ENCODE data around the gene IFI35. TPM values are rescaled to one million over a fixed set of nuclear protein-coding genes. Genes with fewer than 3 reads are reported as not detected.
"Not testable (repeated sequence)": the region's sequence is repeated elsewhere in the genome, so short reads cannot be mapped to it uniquely, and the experiment has no call there.

Gene IFI35
- total RNA-seq, 1 donor from 2014 or later = 28.1 TPM

- intact Hi-C loops (cut with DNase I) = no loop called here
- ATAC-seq (no peak), DNase-seq (ENCODE audit: low spot score) (no peak)
These were observed 34.1 kb downstream of the IFI35 start for GRCh38 chr17:43040655-43041054.

GRCh38 chr17:43042025-43042628, 35.5 kb downstream of the IFI35 start:
- intact Hi-C loops (cut with DNase I) = no loop called here

GRCh38 chr17:43043307-43043706, 36.7 kb downstream of the IFI35 start:
- intact Hi-C loops (cut with DNase I) = no loop called here
- ATAC-seq = no peak

More at GRCh38 chr17:43042025-43042628, 35.5 kb downstream of the IFI35 start:
- DNase-seq (ENCODE audit: low spot score) = no peak
- ATAC-seq = no peak

GRCh38 chr17:43044024-43044423, 37.4 kb downstream of the IFI35 start:
- ATAC-seq (no peak), DNase-seq (ENCODE audit: low spot score) (no peak)
- intact Hi-C loops (cut with DNase I) = no loop called here

More at GRCh38 chr17:43043307-43043706, 36.7 kb downstream of the IFI35 start:
- DNase-seq (ENCODE audit: low spot score) = no peak

- no peak for ATAC-seq
- intact Hi-C loops (cut with DNase I) = no loop called here
- no peak for DNase-seq (ENCODE audit: low spot score)
These were observed 45.4 kb downstream of the IFI35 start for GRCh38 chr17:43051969-43052368.

GRCh38 chr17:43053008-43053407, 46.4 kb downstream of the IFI35 start:
- intact Hi-C loops (cut with DNase I); ATAC-seq; DNase-seq (ENCODE audit: low spot score): not testable (repeated sequence)

GRCh38 chr17:43056051-43056450, 49.5 kb downstream of the IFI35 start:
- DNase-seq (ENCODE audit: low spot score) (no peak), ATAC-seq (no peak)
- intact Hi-C loops (cut with DNase I) = no loop called here

GRCh38 chr17:43062984-43063638, 56.5 kb downstream of the IFI35 start:
- DNase-seq (ENCODE audit: low spot score) (no peak), ATAC-seq (no peak)
- intact Hi-C loops (cut with DNase I) = no loop called here

Other genes starting within 250 kb of the IFI35 start
- gene RAMP2, start 245.6 kb upstream of the IFI35 start, total RNA-seq = 67.5 TPM
- 24.8 TPM for gene VPS25, start 233.3 kb upstream of the IFI35 start, total RNA-seq
- gene WNK4, start 226.2 kb upstream of the IFI35 start, total RNA-seq = 1.4 TPM
- gene COA3, start 208.1 kb upstream of the IFI35 start, total RNA-seq = 36.1 TPM
- 1.1 TPM for gene CNTD1, start 207.9 kb upstream of the IFI35 start, total RNA-seq
- gene BECN1, start 182.5 kb upstream of the IFI35 start, total RNA-seq = 80.9 TPM
- gene PSME3, start 173.4 kb upstream of the IFI35 start, total RNA-seq = 54.5 TPM
- 1.6 TPM for gene AOC2, start 162.2 kb upstream of the IFI35 start, total RNA-seq
- 61.7 TPM for gene AOC3, start 155.6 kb upstream of the IFI35 start, total RNA-seq
- not detected for gene G6PC1, start 106.0 kb upstream of the IFI35 start, total RNA-seq
- gene AARSD1, start 42.3 kb upstream of the IFI35 start, total RNA-seq = 40.7 TPM
- 0.40 TPM for gene PTGES3L, start 26.7 kb upstream of the IFI35 start, total RNA-seq
- gene RUNDC1, start 26.2 kb upstream of the IFI35 start, total RNA-seq = 12.4 TPM
- 743 TPM for gene RPL27, start 8.4 kb upstream of the IFI35 start, total RNA-seq
- gene VAT1, start 15.6 kb downstream of the IFI35 start, total RNA-seq = 288 TPM
- gene RND2, start 18.4 kb downstream of the IFI35 start, total RNA-seq = 3.4 TPM
- gene BRCA1, start 118.6 kb downstream of the IFI35 start, total RNA-seq = 8.3 TPM
- 86.1 TPM for gene NBR1, start 164.4 kb downstream of the IFI35 start, total RNA-seq
- gene TMEM106A, start 205.1 kb downstream of the IFI35 start, total RNA-seq = 25.5 TPM
- gene CCDC200, start 221.8 kb downstream of the IFI35 start, total RNA-seq = 0.62 TPM
- 9,260 TPM for gene RNU2-1, start 227.2 kb downstream of the IFI35 start, total RNA-seq

Measured in sciatic nerve (tissue), 2 donors.